ENCODE measurements around the gene NACC2.

Gene NACC2

GRCh38 chr9:135998016-135998380, 97.1 kb downstream of the NACC2 start:
- no peak for DNase-seq (ENCODE audit: low read depth in 3 of 3, low spot score in 1 of 3)

DNA sequence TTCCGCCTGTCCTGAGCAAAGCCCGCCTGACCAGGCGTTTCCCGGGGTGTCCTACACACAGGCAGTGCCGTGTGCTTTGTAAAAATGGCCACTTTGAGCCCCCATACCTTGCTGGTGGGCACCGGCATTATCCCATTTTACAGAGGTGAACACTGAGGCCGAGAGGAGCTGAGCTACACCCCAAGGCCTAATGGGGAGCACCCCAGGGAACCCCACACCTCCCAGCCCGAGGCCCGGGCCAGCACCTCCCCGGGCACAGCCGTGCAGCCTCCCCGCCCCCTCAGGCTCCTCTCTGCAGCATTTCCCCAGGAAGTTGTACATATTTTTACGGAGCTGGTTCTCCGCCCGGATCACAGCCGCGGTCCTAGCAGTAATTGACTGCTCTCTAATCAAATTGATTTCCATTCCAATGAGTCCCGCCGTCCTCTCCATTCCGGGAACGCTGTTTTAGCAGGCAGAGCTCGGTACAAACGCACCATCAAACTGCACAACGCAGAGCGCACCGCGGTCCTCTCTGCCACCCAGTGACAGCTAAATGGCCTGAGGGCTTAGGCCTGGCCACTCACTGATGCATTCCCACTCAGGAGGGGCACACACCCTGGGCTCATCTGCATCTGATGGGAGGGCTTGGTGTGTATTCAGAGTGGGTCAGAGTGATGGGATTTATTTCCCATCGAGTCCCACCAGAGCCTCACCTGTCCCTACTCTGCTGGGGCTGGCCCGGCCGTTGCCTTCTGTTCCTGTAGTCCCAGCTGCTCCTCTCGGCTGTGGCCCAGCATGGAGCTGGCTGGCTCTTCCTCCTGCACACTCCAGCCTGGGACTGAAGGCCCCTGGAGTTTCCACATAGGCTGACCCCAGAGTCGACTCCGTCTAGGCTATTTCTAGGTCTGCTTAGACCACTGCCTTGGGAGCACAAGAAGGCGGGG, 97.7 kb downstream of the NACC2 start:
- no peak for DNase-seq (ENCODE audit: low read depth in 3 of 3, low spot score in 1 of 3)

DNA sequence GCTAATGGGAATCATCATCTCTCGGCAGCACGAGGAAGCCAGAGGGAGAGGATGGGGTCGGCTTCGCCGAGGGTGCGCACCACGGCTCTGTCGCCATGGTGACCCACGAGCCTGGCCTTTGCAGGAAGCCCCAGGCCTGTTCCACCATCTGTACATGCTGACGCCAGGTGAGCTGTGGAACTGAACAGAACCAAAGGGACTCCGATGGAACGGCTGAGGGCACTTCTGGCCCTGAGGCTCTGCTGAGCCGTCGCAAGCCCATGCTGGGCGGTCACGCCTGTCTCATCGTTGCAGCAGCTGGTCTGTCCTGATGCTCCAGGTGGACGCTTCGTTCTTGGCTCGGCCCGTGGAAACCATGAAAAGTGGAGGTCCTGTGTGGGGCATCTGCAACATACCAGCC, 99.3 kb downstream of the NACC2 start:
- DNase-seq (ENCODE audit: low read depth in 3 of 3, low spot score in 1 of 3), result no peak

DNA sequence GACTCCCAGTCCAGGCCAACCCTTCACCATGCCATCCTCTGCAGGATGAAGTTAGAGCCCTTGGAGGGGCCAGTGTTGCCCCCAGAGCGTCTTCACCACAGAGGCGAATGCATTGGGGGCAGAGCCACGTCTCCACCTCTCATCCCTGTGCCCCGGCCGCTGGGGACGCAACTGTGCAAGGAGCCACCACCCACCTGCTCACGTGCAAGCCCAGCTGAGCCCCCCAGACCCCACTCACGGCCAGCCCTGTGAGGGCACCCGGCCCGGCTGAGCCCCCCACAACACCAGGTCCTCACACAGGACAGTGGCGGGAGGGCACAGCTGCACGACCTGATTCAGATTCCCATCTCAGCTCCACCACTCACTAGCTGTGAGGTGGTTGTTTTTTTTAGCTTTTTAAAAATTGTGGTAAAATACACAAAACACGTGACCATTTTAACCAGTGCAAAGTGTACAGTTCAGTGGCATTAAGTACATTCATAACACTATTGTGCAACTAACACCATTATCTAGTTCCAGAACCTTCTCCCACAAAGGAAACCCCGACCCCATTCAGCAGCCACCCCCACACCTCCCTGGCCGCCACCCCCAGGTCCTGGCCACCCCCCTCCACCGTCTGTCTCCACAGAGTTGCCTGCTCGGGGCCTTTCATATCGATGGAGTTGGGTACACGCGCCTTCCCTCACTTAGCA, 100.4 kb downstream of the NACC2 start:
- no peak for DNase-seq (ENCODE audit: low read depth in 3 of 3, low spot score in 1 of 3)

- no peak for DNase-seq (ENCODE audit: low read depth in 3 of 3, low spot score in 1 of 3)
These were observed 101.2 kb downstream of the NACC2 start for GRCh38 chr9:135993765-135994500.

- DNase-seq (ENCODE audit: low read depth in 3 of 3, low spot score in 1 of 3), result no peak
These were observed 101.7 kb downstream of the NACC2 start for GRCh38 chr9:135993409-135993742.

DNA sequence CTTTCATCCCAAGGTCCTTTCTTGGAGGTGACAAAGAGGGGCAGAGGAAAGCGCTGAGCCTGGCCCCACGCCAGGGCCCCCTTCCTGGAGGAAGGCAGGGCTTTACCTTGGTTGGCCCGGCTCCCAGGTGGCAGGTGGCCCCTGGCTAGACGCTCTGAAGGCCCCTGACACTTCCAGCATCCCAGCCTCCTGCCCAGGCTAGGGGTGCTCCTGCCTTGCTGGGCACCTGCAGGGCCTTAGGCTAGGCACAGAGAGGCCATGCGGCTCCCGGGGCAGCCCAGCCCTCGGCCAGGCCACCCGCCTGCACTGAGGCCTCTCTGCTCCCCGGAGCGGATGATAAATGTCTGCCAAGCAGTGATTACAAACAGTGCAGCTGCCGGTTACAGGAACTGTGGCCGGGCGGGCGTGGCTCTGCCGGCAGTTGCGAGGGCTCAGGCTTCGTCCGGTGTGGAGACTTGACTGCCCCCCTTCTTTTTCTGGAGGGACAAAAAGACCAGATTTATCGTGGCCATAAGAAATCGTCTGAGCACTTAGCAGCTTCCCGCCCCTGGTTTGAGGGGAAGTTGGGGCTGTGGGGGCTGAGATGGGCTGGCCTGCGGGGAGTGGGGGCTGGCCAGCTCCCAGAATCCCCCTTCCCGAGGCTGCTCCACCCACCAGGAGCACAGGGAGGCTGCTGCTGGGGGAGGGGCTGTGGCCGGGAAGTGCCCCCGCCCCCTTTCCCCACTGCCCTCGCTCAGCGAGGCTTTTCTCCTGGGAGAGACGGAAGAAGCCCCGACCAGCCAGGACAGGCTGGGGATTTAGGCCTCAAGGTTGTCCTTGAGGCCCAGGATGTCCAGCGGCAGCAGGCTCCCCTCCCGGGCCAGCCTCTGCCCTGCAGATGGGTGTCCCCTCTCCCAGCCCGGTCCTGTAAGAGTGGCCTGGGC, 102.3 kb downstream of the NACC2 start:
- peak in 1 of 3 donors; percentile 6 for DNase-seq (ENCODE audit: low read depth in 3 of 3, low spot score in 1 of 3)

GRCh38 chr9:135991771-135992170, 103.3 kb downstream of the NACC2 start:
- no peak for DNase-seq (ENCODE audit: low read depth in 3 of 3, low spot score in 1 of 3)

DNA sequence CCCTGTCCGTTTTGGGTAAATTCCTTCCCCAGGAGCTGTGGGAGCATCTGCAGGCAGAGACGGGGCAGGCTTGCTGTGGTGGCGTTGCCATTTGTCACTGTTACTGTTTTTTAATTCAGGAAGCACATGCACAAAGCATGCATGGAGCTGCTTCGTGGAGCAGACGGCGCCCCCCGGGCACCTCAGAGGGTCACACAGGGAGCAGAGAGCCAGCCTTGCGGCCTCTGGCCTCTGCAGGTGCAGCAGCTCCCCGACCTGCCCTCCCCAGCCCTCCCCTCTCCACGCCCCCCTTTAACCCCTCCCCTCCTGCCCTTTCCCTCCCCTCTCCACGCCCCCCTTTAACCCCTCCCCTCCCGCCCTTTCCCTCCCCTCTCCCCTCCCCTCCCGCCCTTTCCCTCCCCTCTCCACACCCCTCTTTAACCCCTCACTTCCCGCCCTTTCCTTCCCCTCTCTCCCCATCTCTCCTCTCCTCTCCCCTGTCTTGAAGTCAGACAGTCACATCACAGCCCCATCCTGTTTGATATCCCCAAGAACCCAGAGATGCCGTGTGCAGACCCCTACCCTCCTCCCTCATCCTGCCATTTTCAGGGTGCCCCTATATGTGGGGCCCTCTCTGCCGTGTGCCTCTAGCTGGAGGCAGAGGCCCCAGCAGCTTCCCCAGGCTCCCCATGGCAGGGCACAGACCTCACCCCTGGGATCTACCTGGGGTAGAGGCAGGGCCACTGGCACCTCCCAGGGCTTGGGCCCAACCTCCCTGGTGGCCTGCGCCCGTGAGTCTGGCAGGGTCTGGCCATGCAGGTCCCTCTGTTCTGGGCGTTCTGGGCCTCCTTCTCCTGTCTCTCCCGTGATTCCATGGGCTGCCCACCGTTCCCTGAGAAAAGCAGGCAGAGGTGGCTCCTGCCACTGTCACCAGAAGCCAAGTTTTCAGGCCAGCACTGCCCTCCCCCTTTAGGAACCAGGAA, 104.3 kb downstream of the NACC2 start:
- peak in 1 of 3 donors; percentile 36 for DNase-seq (ENCODE audit: low read depth in 3 of 3, low spot score in 1 of 3)

DNA sequence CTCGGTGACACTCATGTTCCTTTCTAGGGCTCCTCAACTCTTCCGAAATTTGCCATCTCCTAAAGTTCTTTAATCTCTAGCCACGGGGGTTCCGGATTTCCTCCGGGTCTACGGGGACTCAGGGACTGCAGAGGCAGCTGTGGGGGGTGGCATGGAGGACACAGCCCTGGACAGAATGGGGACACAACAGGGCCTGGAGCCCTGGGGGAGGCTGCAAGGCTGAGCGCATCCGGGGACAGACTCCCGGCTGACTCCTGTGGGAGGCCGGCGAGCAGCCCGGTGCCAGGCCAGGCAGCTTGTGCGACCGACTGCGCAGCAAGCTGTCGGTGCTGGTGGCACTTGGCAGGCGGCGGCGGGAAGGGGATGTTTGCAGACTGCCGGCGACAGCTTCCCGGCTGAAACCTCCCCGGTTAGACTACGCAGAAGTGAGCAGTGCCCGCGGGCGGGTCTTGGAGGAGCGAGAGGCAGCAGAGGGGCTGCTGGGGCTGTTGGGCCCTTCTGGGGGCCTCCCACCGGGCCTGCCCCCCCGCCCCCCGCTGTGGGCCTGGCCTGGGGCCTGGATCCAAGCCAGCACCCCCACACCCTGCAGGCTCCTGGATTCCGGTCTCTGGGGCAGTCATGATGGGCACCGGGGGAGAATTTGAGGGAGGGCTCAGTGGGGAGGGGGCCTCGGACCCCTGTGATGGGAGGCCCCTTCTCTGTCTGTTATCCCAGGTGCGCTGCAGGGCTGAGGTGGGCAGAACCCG, 105.2 kb downstream of the NACC2 start:
- DNase-seq (ENCODE audit: low read depth in 3 of 3, low spot score in 1 of 3), result no peak

GRCh38 chr9:135989157-135989556, 105.9 kb downstream of the NACC2 start:
- no peak for DNase-seq (ENCODE audit: low read depth in 3 of 3, low spot score in 1 of 3)

GRCh38 chr9:135988493-135988892, 106.6 kb downstream of the NACC2 start:
- DNase-seq (ENCODE audit: low read depth in 3 of 3, low spot score in 1 of 3), result no peak

DNA sequence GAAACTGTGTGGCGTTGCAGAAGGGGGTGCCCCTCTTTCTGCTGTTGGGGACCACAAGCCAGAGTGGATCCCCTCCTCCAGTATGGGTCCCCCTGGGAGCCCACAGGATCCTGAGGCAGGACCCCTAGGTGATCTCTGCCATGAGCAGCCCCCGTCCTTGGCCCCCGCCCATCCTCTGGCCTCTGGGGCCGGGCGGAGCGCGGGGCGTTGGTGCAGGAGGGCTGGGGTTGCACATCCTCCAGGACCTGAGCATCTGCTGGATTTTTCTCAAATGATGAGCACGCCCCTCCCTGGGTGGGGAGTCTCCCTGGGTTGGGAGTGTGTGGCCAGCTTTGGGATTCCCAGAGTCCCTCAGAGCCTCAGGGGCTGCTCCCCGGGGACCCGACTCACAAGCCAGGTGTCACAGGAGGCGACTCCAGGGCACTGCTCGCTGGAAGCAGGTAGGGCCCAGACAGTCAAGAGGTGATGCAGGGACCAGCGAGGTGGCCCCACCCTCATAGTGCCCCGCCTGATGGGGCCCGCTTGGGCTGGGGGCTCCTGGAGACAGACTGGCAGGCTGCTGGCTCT, 107.2 kb downstream of the NACC2 start:
- no peak for DNase-seq (ENCODE audit: low read depth in 3 of 3, low spot score in 1 of 3)

DNA sequence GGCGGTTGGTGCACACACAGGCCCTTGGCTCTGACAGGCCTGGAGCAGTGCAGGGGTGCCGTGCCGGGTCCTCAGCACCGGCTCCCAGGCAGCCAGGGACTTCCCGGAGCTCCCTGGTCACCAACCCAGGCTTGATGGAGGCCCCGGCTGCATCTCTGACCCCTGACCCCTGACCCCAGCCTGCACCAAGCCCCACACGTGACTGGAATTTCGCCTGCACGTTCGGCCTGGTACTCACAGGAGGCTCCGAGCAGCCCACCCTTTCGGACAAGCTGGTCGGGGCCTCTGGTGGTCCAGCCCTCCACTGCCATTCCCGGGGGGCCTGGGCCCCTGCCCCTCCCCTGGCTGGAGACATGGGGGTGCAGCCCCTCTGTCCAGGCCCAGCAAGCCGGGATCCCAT, 108.5 kb downstream of the NACC2 start:
- no peak for DNase-seq (ENCODE audit: low read depth in 3 of 3, low spot score in 1 of 3)

- no peak for DNase-seq (ENCODE audit: low read depth in 3 of 3, low spot score in 1 of 3)
These were observed 109.2 kb downstream of the NACC2 start for GRCh38 chr9:135985889-135986288.

- DNase-seq (ENCODE audit: low read depth in 3 of 3, low spot score in 1 of 3), result no peak
These were observed 109.7 kb downstream of the NACC2 start for GRCh38 chr9:135985459-135985774.

DNA sequence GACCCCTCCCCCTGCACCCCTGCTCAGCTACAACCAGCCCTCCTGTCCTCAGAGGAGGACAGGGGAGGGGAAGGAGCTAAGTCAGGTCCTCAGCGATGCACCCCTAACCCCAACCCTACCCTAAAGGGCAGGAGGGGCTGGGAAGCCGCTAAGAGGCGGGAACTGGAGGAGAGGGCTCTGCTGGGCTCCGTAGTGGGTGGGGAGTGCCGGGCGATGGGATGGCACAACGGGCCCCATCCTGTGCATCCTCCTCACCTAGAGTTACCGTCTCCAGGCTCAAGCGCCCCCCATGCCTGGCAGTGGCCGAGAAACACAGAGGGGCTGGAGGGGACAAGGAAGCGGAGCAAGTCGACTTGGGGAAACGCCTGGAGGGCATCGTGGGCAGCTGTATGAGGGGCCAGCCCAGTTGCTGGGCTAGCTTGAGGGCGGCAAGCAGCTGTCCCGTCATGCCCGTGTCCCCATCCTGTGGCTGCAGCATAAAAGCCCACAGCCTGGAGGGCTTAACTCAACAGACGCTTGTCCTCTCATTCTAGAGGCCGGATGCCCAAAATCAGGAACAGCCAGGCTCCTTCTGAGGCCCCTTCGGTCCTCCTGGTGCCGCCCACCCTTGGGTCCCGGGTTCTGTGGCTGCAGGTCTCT, 110.9 kb downstream of the NACC2 start:
- DNase-seq (ENCODE audit: low read depth in 3 of 3, low spot score in 1 of 3), result no peak

Data from stimulated activated CD4-positive, alpha-beta T cell treated with anti-CD3 and anti-CD28 coated beads, TNF-alpha, amount 100 ng/mL, for 1 hour (primary cell).